ENCODE measurements around the gene KRTAP10-2. TPM values are rescaled to one million over a fixed set of nuclear protein-coding genes. Genes with fewer than 3 reads are reported as not detected.

The KRTAP10-2 gene
- total and polyA plus RNA-seq, 9 of the 15 experiments (the other 6 are each of a cell fraction or from before 2014, with no cell fraction given): not detected

DNA sequence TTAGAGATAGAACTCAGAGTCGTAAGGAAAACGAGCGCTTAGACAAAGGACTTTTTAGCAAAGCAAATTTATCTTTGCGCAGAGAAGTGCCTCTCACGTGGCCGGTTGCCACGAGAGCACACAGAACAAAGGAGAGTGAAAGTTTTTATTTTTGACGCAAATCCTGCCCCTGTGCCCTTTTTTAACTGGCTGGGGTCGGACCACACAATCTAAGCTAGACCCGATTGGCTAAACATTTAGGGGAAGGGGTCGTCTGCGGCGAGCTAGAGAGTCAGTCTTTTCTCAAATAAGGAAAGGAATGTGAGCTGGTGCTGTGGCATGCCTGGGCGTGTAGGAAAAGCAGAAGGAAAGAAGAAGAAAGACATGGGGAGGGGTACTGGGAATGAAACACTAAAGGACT lies 2.4 kb downstream of the KRTAP10-2 start:
- ChIA-PET POLR2A (no interaction called here), CTCF (ENCODE audit: low intra/inter-chr PET ratio) (no interaction called here)
- peaks cover 16 to 41% of the 10 kb centered on the region in 2 experiments; a peak in 4 of 5 replicates for H3K27me3 ChIP-seq (ENCODE audit: control insufficient read depth in 2 of 2, insufficient read depth in 2 of 2, low read length in 2 of 2)
- no peak for FAIRE-seq
- no peaks in the 10 kb centered on the region for H4K20me1 ChIP-seq (replicated peaks; ENCODE audit: control insufficient read depth, insufficient read depth, low read length)
- no peak overlapping the region for H2AFZ ChIP-seq (ENCODE audit: low read depth, low read length)
- no peak overlapping the region for H3K4me2 ChIP-seq (ENCODE audit: insufficient read depth, low read length)
- H3K9me1 ChIP-seq (ENCODE audit: control insufficient read depth, insufficient read depth, low read length): no peaks in the 10 kb centered on the region
- peaks cover 0 to 4% of the 10 kb centered on the region in 2 experiments; a peak in 1 of 5 replicates for H3K4me1 ChIP-seq (replicated peaks in 1 of 2; ENCODE audit: control insufficient read depth in 2 of 2, insufficient read depth in 2 of 2, low read length in 2 of 2)
- in situ Hi-C loops (cut with MboI) (no loop called here), intact Hi-C loops (cut with micrococcal nuclease) (no loop called here)
- H3K27ac ChIP-seq (ENCODE audit: extremely low read depth, low read depth, low read length): no peak overlapping the region
- H3K9me3 ChIP-seq (replicated peaks; ENCODE audit: control insufficient read depth, insufficient read depth, low read depth, low read length): no peaks in the 10 kb centered on the region
- no peak for ATAC-seq
- no peak for TF ChIP-seq RCOR1 (IDR thresholded peaks at IDR 0.05; ENCODE audit: borderline replicate concordance in 1 of 2, low read depth in 2 of 2, low read length in 2 of 2)
- TF ChIP-seq ATF2 (CRISPR knock-in tag; IDR thresholded peaks at IDR 0.05): no peak
- TF ChIP-seq POLR2AphosphoS5 (IDR thresholded peaks at IDR 0.05; ENCODE audit: control insufficient read depth, insufficient read depth, low read depth, low read length): no peak
- TF ChIP-seq, protein P1, sequence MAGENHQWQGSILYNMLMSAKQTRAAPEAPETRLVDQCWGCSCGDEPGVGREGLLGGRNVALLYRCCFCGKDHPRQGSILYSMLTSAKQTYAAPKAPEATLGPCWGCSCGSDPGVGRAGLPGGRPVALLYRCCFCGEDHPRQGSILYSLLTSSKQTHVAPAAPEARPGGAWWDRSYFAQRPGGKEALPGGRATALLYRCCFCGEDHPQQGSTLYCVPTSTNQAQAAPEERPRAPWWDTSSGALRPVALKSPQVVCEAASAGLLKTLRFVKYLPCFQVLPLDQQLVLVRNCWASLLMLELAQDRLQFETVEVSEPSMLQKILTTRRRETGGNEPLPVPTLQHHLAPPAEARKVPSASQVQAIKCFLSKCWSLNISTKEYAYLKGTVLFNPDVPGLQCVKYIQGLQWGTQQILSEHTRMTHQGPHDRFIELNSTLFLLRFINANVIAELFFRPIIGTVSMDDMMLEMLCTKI (IDR thresholded peaks at IDR 0.05; ENCODE audit: partially characterized antibody): no peak
- no peak for TF ChIP-seq FOXA1 (IDR thresholded peaks at IDR 0.05; ENCODE audit: borderline replicate concordance)
- no peak for TF ChIP-seq CREB1 (IDR thresholded peaks at IDR 0.05)
- no peak for TF ChIP-seq CREB1 (CRISPR knock-in tag; IDR thresholded peaks at IDR 0.05)
- no peak for TF ChIP-seq ZNF830 (CRISPR knock-in tag; IDR thresholded peaks at IDR 0.05)
- no peak for TF ChIP-seq NR1H2 (CRISPR knock-in tag; IDR thresholded peaks at IDR 0.05)
- no peak for TF ChIP-seq MTA2 (IDR thresholded peaks at IDR 0.05; ENCODE audit: low read depth)
- no peak for TF ChIP-seq NRF1 (conservative IDR thresholded peaks at IDR 0.05 in 1 of 2, IDR thresholded peaks at IDR 0.05 in 1 of 2)
- no peak for TF ChIP-seq NCOR1 (IDR thresholded peaks at IDR 0.05)
- no peak for TF ChIP-seq KDM4B (IDR thresholded peaks at IDR 0.05; ENCODE audit: borderline replicate concordance in 2 of 2, low read depth in 1 of 2)
- TF ChIP-seq, protein P2, sequence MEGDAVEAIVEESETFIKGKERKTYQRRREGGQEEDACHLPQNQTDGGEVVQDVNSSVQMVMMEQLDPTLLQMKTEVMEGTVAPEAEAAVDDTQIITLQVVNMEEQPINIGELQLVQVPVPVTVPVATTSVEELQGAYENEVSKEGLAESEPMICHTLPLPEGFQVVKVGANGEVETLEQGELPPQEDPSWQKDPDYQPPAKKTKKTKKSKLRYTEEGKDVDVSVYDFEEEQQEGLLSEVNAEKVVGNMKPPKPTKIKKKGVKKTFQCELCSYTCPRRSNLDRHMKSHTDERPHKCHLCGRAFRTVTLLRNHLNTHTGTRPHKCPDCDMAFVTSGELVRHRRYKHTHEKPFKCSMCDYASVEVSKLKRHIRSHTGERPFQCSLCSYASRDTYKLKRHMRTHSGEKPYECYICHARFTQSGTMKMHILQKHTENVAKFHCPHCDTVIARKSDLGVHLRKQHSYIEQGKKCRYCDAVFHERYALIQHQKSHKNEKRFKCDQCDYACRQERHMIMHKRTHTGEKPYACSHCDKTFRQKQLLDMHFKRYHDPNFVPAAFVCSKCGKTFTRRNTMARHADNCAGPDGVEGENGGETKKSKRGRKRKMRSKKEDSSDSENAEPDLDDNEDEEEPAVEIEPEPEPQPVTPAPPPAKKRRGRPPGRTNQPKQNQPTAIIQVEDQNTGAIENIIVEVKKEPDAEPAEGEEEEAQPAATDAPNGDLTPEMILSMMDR (IDR thresholded peaks at IDR 0.05 in 2 of 3, conservative IDR thresholded peaks at IDR 0.05 in 1 of 3; ENCODE audit: insufficient read depth in 2 of 3, low read depth in 1 of 3, low read length in 3 of 3): no peak
- no peak for TF ChIP-seq ZNF143 (CRISPR knock-in tag; IDR thresholded peaks at IDR 0.05)
- H3K36me3 ChIP-seq (ENCODE audit: control insufficient read depth, insufficient read depth, low read length): no peaks in the 10 kb centered on the region
- WGBS (ENCODE audit: insufficient coverage, low coverage, missing lambda C conversion rate): 5% methylated on average over 14 of the region's 14 CpGs
- H3K79me2 ChIP-seq (ENCODE audit: control insufficient read depth, insufficient read depth, low read length): no peaks in the 10 kb centered on the region
- no TSS peak for BruUV-seq (replicated peaks)
- DNase-seq (ENCODE audit: extremely low read depth in 1 of 4, low spot score in 3 of 4): no peak
- no peak overlapping the region for H3K9ac ChIP-seq (ENCODE audit: insufficient read depth in 1 of 2, low read depth in 2 of 2, low read length in 2 of 2)
- no peak overlapping the region for H3K4me3 ChIP-seq

Data from K562 (cell line).